H9 (cell line): ENCODE data around the gene PIK3C2B. TPM values are rescaled to one million over a fixed set of nuclear protein-coding genes. Genes with fewer than 3 reads are reported as not detected.

ENCODE experiments used
- DNase-seq: peaks from one replicate; pipeline ENCODE4 v3.0.0-alpha.2; 2017
- H2AFZ ChIP-seq: one replicate; pipeline ENCODE4 v1.6.1; 2013; ENCODE audit warnings: mild to moderate bottlenecking, low read length, control low read depth, moderate library complexity
- H2AK5ac ChIP-seq: 2 replicates; pipeline ENCODE4 v1.6.1; 2013; ENCODE audit warnings: low read length, control low read depth, mixed read lengths; ENCODE audit not compliant: insufficient read length
- H2BK120ac ChIP-seq: one replicate; pipeline ENCODE4 v1.6.1; 2013; ENCODE audit warnings: low read depth, mild to moderate bottlenecking, low read length, control low read depth, inconsistent platforms; ENCODE audit not compliant: poor library complexity, severe bottlenecking
- H2BK12ac ChIP-seq: 2 replicates; pipeline ENCODE4 v1.6.1; 2013; ENCODE audit warnings: low read length, control low read depth, mixed read lengths, low read depth; ENCODE audit not compliant: insufficient read length
- H2BK15ac ChIP-seq: 2 replicates; pipeline ENCODE4 v1.6.1; 2013; ENCODE audit warnings: low read depth, low read length, control low read depth
- H2BK20ac ChIP-seq: one replicate; pipeline ENCODE4 v1.6.1; 2013; ENCODE audit warnings: low read depth, mild to moderate bottlenecking, low read length, control low read depth, inconsistent platforms; ENCODE audit not compliant: poor library complexity, severe bottlenecking
- H2BK5ac ChIP-seq: 2 replicates; pipeline ENCODE4 v1.6.1; 2013; ENCODE audit warnings: low read length, control low read depth, mixed read lengths; ENCODE audit not compliant: insufficient read length
- H3K14ac ChIP-seq: 2 replicates; pipeline ENCODE4 v1.6.1; 2013; ENCODE audit warnings: low read length, control low read depth; ENCODE audit not compliant: insufficient read depth
- H3K18ac ChIP-seq: 2 replicates; pipeline ENCODE4 v1.6.1; 2013; ENCODE audit warnings: low read depth, mild to moderate bottlenecking, mixed read lengths, low read length, control low read depth; ENCODE audit not compliant: insufficient read length
- H3K23ac ChIP-seq: 2 replicates; pipeline ENCODE4 v1.6.1; 2013; ENCODE audit warnings: low read length, control low read depth, mixed read lengths, low read depth; ENCODE audit not compliant: insufficient read length
- H3K23me2 ChIP-seq: 2 replicates; pipeline ENCODE4 v1.6.1; 2013; ENCODE audit warnings: low read depth, mild to moderate bottlenecking, mixed read lengths, low read length, control low read depth; ENCODE audit not compliant: insufficient read length, poor library complexity, severe bottlenecking
- H3K27ac ChIP-seq: 2 replicates; pipeline ENCODE4 v1.5.1; 2013; ENCODE audit warnings: low read length, control low read depth, mixed read lengths, low read depth; ENCODE audit not compliant: insufficient read length
- H3K27me3 ChIP-seq: 2 replicates; pipeline ENCODE4 v1.6.1; 2013; ENCODE audit warnings: low read length, control low read depth, inconsistent platforms; ENCODE audit not compliant: insufficient read depth
- H3K4ac ChIP-seq: 2 replicates; pipeline ENCODE4 v1.6.1; 2013; ENCODE audit warnings: low read depth, mild to moderate bottlenecking, control low read depth, inconsistent platforms, low read length, moderate library complexity
- H3K4me1 ChIP-seq: 2 replicates; pipeline ENCODE4 v1.6.1; 2013; ENCODE audit warnings: low read length, control low read depth, inconsistent platforms; ENCODE audit not compliant: insufficient read depth
- H3K4me2 ChIP-seq: 2 replicates; pipeline ENCODE4 v1.6.1; 2013; ENCODE audit warnings: low read length, control low read depth, mixed read lengths; ENCODE audit not compliant: insufficient read length, insufficient read depth
- H3K56ac ChIP-seq: 2 replicates; pipeline ENCODE4 v1.6.1; 2013; ENCODE audit warnings: low read depth, mild to moderate bottlenecking, mixed read lengths, low read length, control low read depth; ENCODE audit not compliant: insufficient read length
- H3K79me1 ChIP-seq: 2 replicates; pipeline ENCODE4 v1.6.1; 2013; ENCODE audit warnings: low read depth, mild to moderate bottlenecking, moderate library complexity, low read length, control low read depth, inconsistent platforms; ENCODE audit not compliant: insufficient read depth, poor library complexity, severe bottlenecking
- H3K79me2 ChIP-seq: 2 replicates; pipeline ENCODE4 v1.6.1; 2013; ENCODE audit warnings: low read length, control low read depth, inconsistent platforms; ENCODE audit not compliant: insufficient read depth
- H3K9ac ChIP-seq: 2 replicates; pipeline ENCODE4 v1.6.1; 2013; ENCODE audit warnings: low read length, control low read depth, mixed read lengths; ENCODE audit not compliant: insufficient read length; ENCODE audit errors: extremely low read depth
- H3K9me3 ChIP-seq: one replicate; pipeline ENCODE4 v1.6.1; 2013; ENCODE audit warnings: low read depth, low read length, inconsistent platforms; ENCODE audit not compliant: control insufficient read depth
- H3T11ph ChIP-seq: one replicate; pipeline ENCODE4 v1.6.1; 2013; ENCODE audit warnings: mild to moderate bottlenecking, low read length, control low read depth, inconsistent platforms
- H4K20me1 ChIP-seq: one replicate; pipeline ENCODE4 v1.6.1; 2013; ENCODE audit not compliant: control insufficient read depth, insufficient read length, insufficient read depth
- H4K5ac ChIP-seq: 2 replicates; pipeline ENCODE4 v1.6.1; 2013; ENCODE audit warnings: low read depth, mild to moderate bottlenecking, mixed read lengths, low read length, control low read depth; ENCODE audit not compliant: insufficient read length
- H4K8ac ChIP-seq: replicated peaks from 2 replicates; pipeline ENCODE4 v1.6.1; 2013; ENCODE audit warnings: low read length, control low read depth, mixed read lengths, low read depth; ENCODE audit not compliant: insufficient read length
- H4K91ac ChIP-seq: 2 replicates; pipeline ENCODE4 v1.6.1; 2013; ENCODE audit warnings: low read depth, mild to moderate bottlenecking, moderate library complexity, mixed read lengths, low read length, control low read depth; ENCODE audit not compliant: insufficient read length
- H3K27ac Mint-ChIP-seq, 3 experiments: 2 replicates in 2 of 3; 3 replicates in 1 of 3; pipeline ENCODE4 v1.8.0; 2020 to 2021; ENCODE audit warnings: mixed read lengths in 3 of 3, mild to moderate bottlenecking in 1 of 3, moderate library complexity in 1 of 3
- H3K27me3 Mint-ChIP-seq: 2 replicates; pipeline ENCODE4 v1.8.0; 2021; ENCODE audit warnings: low read depth, mild to moderate bottlenecking, moderate library complexity, mixed read lengths
- H3K36me3 Mint-ChIP-seq, 3 experiments: 2 replicates in 2 of 3; 3 replicates in 1 of 3; pipeline ENCODE4 v1.8.0; 2020 to 2021; ENCODE audit warnings: low read depth in 3 of 3, mixed read lengths in 3 of 3; ENCODE audit not compliant: insufficient read depth in 1 of 3
- H3K4me1 Mint-ChIP-seq, 2 experiments: 2 replicates each; pipeline ENCODE4 v1.8.0; 2020; ENCODE audit warnings: mixed read lengths in 2 of 2
- H3K4me3 Mint-ChIP-seq, 2 experiments: 2 replicates in 1 of 2; 3 replicates in 1 of 2; pipeline ENCODE4 v1.8.0; 2020 to 2021; ENCODE audit warnings: mild to moderate bottlenecking in 2 of 2, mixed read lengths in 2 of 2, moderate library complexity in 1 of 2
- H3K9me3 Mint-ChIP-seq, 2 experiments: 2 replicates in 1 of 2; 3 replicates in 1 of 2; pipeline ENCODE4 v1.8.0; 2020; ENCODE audit warnings: mild to moderate bottlenecking in 2 of 2, mixed read lengths in 2 of 2, moderate library complexity in 1 of 2
- CTCF ChIP-seq: fragments of 200-600 bp; sonication (generic); conservative IDR thresholded peaks from 3 replicates; pipeline ENCODE4 v1.8.0; 2021; ENCODE audit warnings: antibody characterized with exemption, mild to moderate bottlenecking
- WGBS: extraction: QIAGEN DNeasy Blood & Tissue Kit; methylation state at CpG from one replicate; pipeline ENCODE4 v1.1.7; 2013; ENCODE audit warnings: missing lambda C conversion rate, low lambda C conversion rate, mixed read lengths; ENCODE audit not compliant: insufficient read length; ENCODE audit errors: extremely low coverage; 5-methylcytosine and 5-hydroxymethylcytosine counted together
- total RNA-seq: library from RNA; stranded (reverse); gene quantifications from 2 replicates; pipeline ENCODE4 v1.2.1, GENCODE V29; 2021

Gene PIK3C2B
- total RNA-seq, 1 experiment from 2014 or later, result 13.1 TPM

GRCh38 chr1:204456826-204457442, 37.7 kb downstream of the PIK3C2B start:
- Histone ChIP-seq H3K79me1 (no peaks in the 10 kb centered on the region), H4K91ac (no peak overlapping the region), H2BK5ac (no peak overlapping the region), H2BK12ac (no peak overlapping the region), H3K9ac (no peak overlapping the region), H3K4ac (no peak overlapping the region), H3K79me2 (no peaks in the 10 kb centered on the region), H4K5ac (no peak overlapping the region), H2AK5ac (no peak overlapping the region), H4K20me1 (no peaks in the 10 kb centered on the region), H3K14ac (no peak overlapping the region), H3K18ac (no peak overlapping the region), H3K56ac (no peak overlapping the region), H3K23me2 (no peaks in the 10 kb centered on the region), H3K4me1 (peaks cover 8% of the 10 kb centered on the region; the same call in 1 of the 2 replicates), H2AFZ (no peak overlapping the region), H3T11ph (no peak overlapping the region), H3K9me3 (no peaks in the 10 kb centered on the region), H4K8ac (no peak overlapping the region), H3K27me3 (no peaks in the 10 kb centered on the region), H2BK15ac (no peak overlapping the region), H3K4me2 (no peak overlapping the region), H3K27ac (no peak overlapping the region), H3K23ac (no peak overlapping the region), H2BK20ac (no peak overlapping the region), H2BK120ac (no peak overlapping the region)
- TF ChIP-seq CTCF, result no peak
- H3K9me3 Mint-ChIP-seq, result no peaks in the 10 kb centered on the region
- no peak for DNase-seq
- WGBS, result no CpG with 5 or more reads among the region's 11 CpGs
- H3K27ac Mint-ChIP-seq, result peak overlapping the region in 2 of 3 experiments; percentile 62 to 91; a peak in 3 of 7 replicates
- no peaks in the 10 kb centered on the region for H3K27me3 Mint-ChIP-seq
- H3K4me1 Mint-ChIP-seq, result peaks cover 45 to 49% of the 10 kb centered on the region in 2 experiments
- H3K36me3 Mint-ChIP-seq, result peaks cover 16 to 34% (median 33%) of the 10 kb centered on the region in 3 experiments
- peak overlapping the region in 1 of 2 experiments; percentile 41; a peak in 2 of 5 replicates for H3K4me3 Mint-ChIP-seq
